ENCODE results near the gene CCT6A.
"Not testable (repeated sequence)": the region's sequence is repeated elsewhere in the genome, so short reads cannot be mapped to it uniquely, and the experiment has no call there.

The CCT6A gene

GRCh38 chr7:56051339-56052191, at the start of gene CCT6A, which contains the start of gene PSPH:
CCT6A (plus strand) TSS chr7:56051765; CDS start chr7:56051849, 84 bp downstream.
PSPH (minus strand) TSS chr7:56051444; CDS start chr7:56021212, 30,232 bp downstream.
- H3K4me3 Mint-ChIP-seq: peak within 1 kb of the TSS; percentile 90
- H3K27me3 Mint-ChIP-seq (ENCODE audit: low read depth): no peaks in the 10 kb centered on the region
- peak within 1 kb of the TSS; percentile 89 for H3K27ac Mint-ChIP-seq
- no peaks in the 10 kb centered on the region for H3K9me3 Mint-ChIP-seq
- DNase-seq (ENCODE audit: low spot score): peak; percentile 94
- H3K36me3 Mint-ChIP-seq (ENCODE audit: low read depth): peaks cover 38% of the 10 kb centered on the region
- peaks cover 28% of the 10 kb centered on the region for H3K4me1 Mint-ChIP-seq (ENCODE audit: low read depth)

GRCh38 chr7:56003749-56004148, 47.8 kb upstream of the CCT6A start:
- Mint-ChIP-seq H3K27me3 (ENCODE audit: low read depth) (no peaks in the 10 kb centered on the region), H3K4me3 (no peak overlapping the region), H3K36me3 (ENCODE audit: low read depth) (peaks cover 9% of the 10 kb centered on the region), H3K4me1 (ENCODE audit: low read depth) (peaks cover 7% of the 10 kb centered on the region), H3K9me3 (no peaks in the 10 kb centered on the region), H3K27ac (no peak overlapping the region)
- DNase-seq (ENCODE audit: low spot score): no peak

GRCh38 chr7:56007167-56007652, 44.4 kb upstream of the CCT6A start:
- Mint-ChIP-seq H3K36me3 (ENCODE audit: low read depth) (no peaks in the 10 kb centered on the region), H3K9me3 (no peaks in the 10 kb centered on the region), H3K27me3 (ENCODE audit: low read depth) (no peaks in the 10 kb centered on the region), H3K4me3 (no peak overlapping the region), H3K27ac (no peak overlapping the region), H3K4me1 (ENCODE audit: low read depth) (peaks cover 2% of the 10 kb centered on the region)
- DNase-seq (ENCODE audit: low spot score): no peak

- no peak overlapping the region for H3K27ac Mint-ChIP-seq
Observed at GRCh38 chr7:56007891-56008290, 43.7 kb upstream of the CCT6A start.

GRCh38 chr7:56009695-56010094, 41.9 kb upstream of the CCT6A start:
- no peaks in the 10 kb centered on the region for H3K27me3 Mint-ChIP-seq (ENCODE audit: low read depth)
- DNase-seq (ENCODE audit: low spot score): no peak
- peaks cover 8% of the 10 kb centered on the region for H3K36me3 Mint-ChIP-seq (ENCODE audit: low read depth)
- no peaks in the 10 kb centered on the region for H3K9me3 Mint-ChIP-seq
- H3K4me1 Mint-ChIP-seq (ENCODE audit: low read depth): peaks cover 2% of the 10 kb centered on the region
- no peak overlapping the region for H3K4me3 Mint-ChIP-seq
- no peak overlapping the region for H3K27ac Mint-ChIP-seq

More at GRCh38 chr7:56007891-56008290, 43.7 kb upstream of the CCT6A start:
- H3K36me3 Mint-ChIP-seq (ENCODE audit: low read depth): no peaks in the 10 kb centered on the region
- H3K4me1 Mint-ChIP-seq (ENCODE audit: low read depth): peaks cover 2% of the 10 kb centered on the region
- no peak overlapping the region for H3K4me3 Mint-ChIP-seq
- H3K9me3 Mint-ChIP-seq: no peaks in the 10 kb centered on the region
- no peak for DNase-seq (ENCODE audit: low spot score)
- H3K27me3 Mint-ChIP-seq (ENCODE audit: low read depth): no peaks in the 10 kb centered on the region

- H3K27ac Mint-ChIP-seq; H3K9me3 Mint-ChIP-seq; H3K4me1 Mint-ChIP-seq (ENCODE audit: low read depth); DNase-seq (ENCODE audit: low spot score); H3K27me3 Mint-ChIP-seq (ENCODE audit: low read depth); H3K4me3 Mint-ChIP-seq: not testable (repeated sequence)
- peaks cover 27% of the 10 kb centered on the region for H3K36me3 Mint-ChIP-seq (ENCODE audit: low read depth)
Observed at GRCh38 chr7:56017015-56017414, 34.5 kb upstream of the CCT6A start.

- H3K36me3 Mint-ChIP-seq (ENCODE audit: low read depth): peaks cover 20% of the 10 kb centered on the region
- H3K27ac Mint-ChIP-seq: no peak overlapping the region
- no peaks in the 10 kb centered on the region for H3K9me3 Mint-ChIP-seq
- H3K27me3 Mint-ChIP-seq (ENCODE audit: low read depth): no peaks in the 10 kb centered on the region
- no peak for DNase-seq (ENCODE audit: low spot score)
- no peaks in the 10 kb centered on the region for H3K4me1 Mint-ChIP-seq (ENCODE audit: low read depth)
- H3K4me3 Mint-ChIP-seq: no peak overlapping the region
Observed at GRCh38 chr7:56019501-56019900, 32.1 kb upstream of the CCT6A start.

- Mint-ChIP-seq H3K4me3 (no peak overlapping the region), H3K36me3 (ENCODE audit: low read depth) (peaks cover 26% of the 10 kb centered on the region), H3K4me1 (ENCODE audit: low read depth) (no peaks in the 10 kb centered on the region), H3K27me3 (ENCODE audit: low read depth) (no peaks in the 10 kb centered on the region), H3K27ac (no peak overlapping the region), H3K9me3 (no peaks in the 10 kb centered on the region)
- no peak for DNase-seq (ENCODE audit: low spot score)
Observed at GRCh38 chr7:56023500-56023899, 28.1 kb upstream of the CCT6A start.

GRCh38 chr7:56026538-56026937, 25.0 kb upstream of the CCT6A start:
- no peaks in the 10 kb centered on the region for H3K9me3 Mint-ChIP-seq
- H3K4me3 Mint-ChIP-seq: no peak overlapping the region
- H3K27me3 Mint-ChIP-seq (ENCODE audit: low read depth): no peaks in the 10 kb centered on the region
- no peak for DNase-seq (ENCODE audit: low spot score)
- peaks cover 18% of the 10 kb centered on the region for H3K36me3 Mint-ChIP-seq (ENCODE audit: low read depth)
- peaks cover under 1% of the 10 kb centered on the region for H3K4me1 Mint-ChIP-seq (ENCODE audit: low read depth)
- no peak overlapping the region for H3K27ac Mint-ChIP-seq

GRCh38 chr7:56028942-56029630, 22.5 kb upstream of the CCT6A start:
- Mint-ChIP-seq H3K9me3 (no peaks in the 10 kb centered on the region), H3K27me3 (ENCODE audit: low read depth) (no peaks in the 10 kb centered on the region), H3K4me1 (ENCODE audit: low read depth) (peaks cover 11% of the 10 kb centered on the region), H3K36me3 (ENCODE audit: low read depth) (peaks cover 19% of the 10 kb centered on the region), H3K27ac (no peak overlapping the region), H3K4me3 (no peak overlapping the region)
- no peak for DNase-seq (ENCODE audit: low spot score)

GRCh38 chr7:56030340-56030739, 21.2 kb upstream of the CCT6A start:
- no peak overlapping the region for H3K4me3 Mint-ChIP-seq
- peaks cover 15% of the 10 kb centered on the region for H3K36me3 Mint-ChIP-seq (ENCODE audit: low read depth)
- no peaks in the 10 kb centered on the region for H3K27me3 Mint-ChIP-seq (ENCODE audit: low read depth)

GRCh38 chr7:56031556-56031955, 20.0 kb upstream of the CCT6A start:
- H3K9me3 Mint-ChIP-seq; DNase-seq (ENCODE audit: low spot score); H3K27me3 Mint-ChIP-seq (ENCODE audit: low read depth): not testable (repeated sequence)
- H3K36me3 Mint-ChIP-seq (ENCODE audit: low read depth): peaks cover 13% of the 10 kb centered on the region
- peaks cover 11% of the 10 kb centered on the region for H3K4me1 Mint-ChIP-seq (ENCODE audit: low read depth)
- peak overlapping the region; percentile 35 for H3K4me3 Mint-ChIP-seq
- H3K27ac Mint-ChIP-seq: peak overlapping the region; percentile 3

More at GRCh38 chr7:56030340-56030739, 21.2 kb upstream of the CCT6A start:
- Mint-ChIP-seq H3K27ac (no peak overlapping the region), H3K4me1 (ENCODE audit: low read depth) (peaks cover 11% of the 10 kb centered on the region), H3K9me3 (no peaks in the 10 kb centered on the region)
- DNase-seq (ENCODE audit: low spot score): no peak

GRCh38 chr7:56032578-56032977, 19.0 kb upstream of the CCT6A start:
- not testable (repeated sequence) for H3K27me3 Mint-ChIP-seq (ENCODE audit: low read depth)
- peaks cover 10% of the 10 kb centered on the region for H3K36me3 Mint-ChIP-seq (ENCODE audit: low read depth)

More at GRCh38 chr7:56032578-56032977, 19.0 kb upstream of the CCT6A start:
- H3K4me3 Mint-ChIP-seq: peak overlapping the region; percentile 7
- H3K9me3 Mint-ChIP-seq; DNase-seq (ENCODE audit: low spot score); H3K27ac Mint-ChIP-seq: not testable (repeated sequence)
- peaks cover 11% of the 10 kb centered on the region for H3K4me1 Mint-ChIP-seq (ENCODE audit: low read depth)
